WTC11 (cell line): ENCODE results near the gene ZNF8. TPM values are rescaled to one million over a fixed set of nuclear protein-coding genes. Genes with fewer than 3 reads are reported as not detected.

Source experiments
- ATAC-seq: fragments of 200-7000 bp; cut with Tn5 transposase; 2 replicates; pipeline ENCODE4 v1.10.0; 2021; ENCODE audit warnings: mild to moderate bottlenecking, moderate library complexity
- CTCF ChIA-PET: fragments of 300-600 bp; sonication (Branson Sonifier 250); formaldehyde crosslinking; loops from one replicate; lab custom pipeline; 2021; ENCODE audit warnings: antibody characterized with exemption; lab: Charles Lee
- POLR2A ChIA-PET: fragments of 350-600 bp; sonication (Branson Sonifier 250); formaldehyde crosslinking; loops from one replicate; lab custom pipeline; 2021; ENCODE audit warnings: antibody characterized with exemption; lab: Charles Lee
- DNase-seq: peaks from one replicate; pipeline ENCODE4 v3.0.0; 2021; ENCODE audit warnings: low spot score
- H3K27ac Mint-ChIP-seq: 2 replicates; pipeline ENCODE4 v1.8.0; 2021; ENCODE audit warnings: mixed read lengths
- H3K27me3 Mint-ChIP-seq: 2 replicates; pipeline ENCODE4 v1.8.0; 2021; ENCODE audit warnings: low read depth, mild to moderate bottlenecking, moderate library complexity, mixed read lengths
- H3K36me3 Mint-ChIP-seq: 2 replicates; pipeline ENCODE4 v1.8.0; 2021; ENCODE audit warnings: mixed read lengths
- H3K4me1 Mint-ChIP-seq: 2 replicates; pipeline ENCODE4 v1.8.0; 2022; ENCODE audit warnings: mixed read lengths
- H3K4me3 Mint-ChIP-seq: 2 replicates; pipeline ENCODE4 v1.8.0; 2021; ENCODE audit warnings: mild to moderate bottlenecking, moderate library complexity, mixed read lengths
- H3K9me3 Mint-ChIP-seq: 2 replicates; pipeline ENCODE4 v1.8.0; 2021; ENCODE audit warnings: mixed read lengths
- CBFB ChIP-seq: sonication (generic); formaldehyde crosslinking; IDR thresholded peaks from 2 replicates; pipeline ENCODE4 v1.8.1; 2022; ENCODE audit warnings: mild to moderate bottlenecking, low read depth, missing genetic modification reagents
- ELF4 ChIP-seq: sonication (generic); formaldehyde crosslinking; IDR thresholded peaks from 2 replicates; pipeline ENCODE4 v1.8.1; 2022; ENCODE audit warnings: low read depth, mild to moderate bottlenecking, moderate library complexity, missing genetic modification reagents
- IRF2 ChIP-seq: sonication (generic); formaldehyde crosslinking; IDR thresholded peaks from 2 replicates; pipeline ENCODE4 v1.8.0; 2022; ENCODE audit warnings: low read depth, missing genetic modification reagents, borderline replicate concordance
- NFATC4 ChIP-seq: fragments of 250-450 bp; sonication (Bioruptor Pico); IDR thresholded peaks from 2 replicates; pipeline ENCODE4 v1.9.0; 2021; ENCODE audit warnings: mild to moderate bottlenecking
- OVOL2 ChIP-seq: fragments of 250-450 bp; sonication (Bioruptor Pico); IDR thresholded peaks from 2 replicates; pipeline ENCODE4 v1.9.0; 2021; ENCODE audit warnings: mild to moderate bottlenecking, borderline replicate concordance
- PRRX2 ChIP-seq: fragments of 250-450 bp; sonication (Bioruptor Pico); IDR thresholded peaks from 2 replicates; pipeline ENCODE4 v1.8.0; 2021; ENCODE audit warnings: mild to moderate bottlenecking
- SMAD3 ChIP-seq: sonication (generic); formaldehyde crosslinking; IDR thresholded peaks from 2 replicates; pipeline ENCODE4 v1.8.0; 2022; ENCODE audit warnings: missing genetic modification reagents, mild to moderate bottlenecking, borderline replicate concordance
- TEAD1 ChIP-seq: sonication (generic); formaldehyde crosslinking; IDR thresholded peaks from 2 replicates; pipeline ENCODE4 v1.8.0; 2022; ENCODE audit warnings: mild to moderate bottlenecking, missing genetic modification reagents
- ZBTB21 ChIP-seq: sonication (generic); formaldehyde crosslinking; IDR thresholded peaks from 2 replicates; pipeline ENCODE4 v1.8.1; 2023; ENCODE audit warnings: mild to moderate bottlenecking, missing genetic modification reagents, borderline replicate concordance
- ZNF219 ChIP-seq: sonication (generic); formaldehyde crosslinking; IDR thresholded peaks from 2 replicates; pipeline ENCODE4 v1.8.0; 2023; ENCODE audit warnings: missing genetic modification reagents, mild to moderate bottlenecking, borderline replicate concordance
- total RNA-seq: library from RNA; stranded (reverse); gene quantifications from 3 replicates; pipeline ENCODE4 v1.2.3, GENCODE V29; 2021
- TF ChIP-seq, protein P1 (sequence below): sonication (generic); formaldehyde crosslinking; IDR thresholded peaks from 2 replicates; pipeline ENCODE4 v1.8.0; 2022; ENCODE audit warnings: missing genetic modification reagents
- TF ChIP-seq, protein P2 (sequence below): fragments of 250-450 bp; sonication (Bioruptor Pico); IDR thresholded peaks from 2 replicates; pipeline ENCODE4 v1.9.0; 2021; ENCODE audit warnings: moderate library complexity, mild to moderate bottlenecking, inconsistent platforms, borderline replicate concordance
- TF ChIP-seq, protein P3 (sequence below): sonication (generic); formaldehyde crosslinking; IDR thresholded peaks from 2 replicates; pipeline ENCODE4 v1.8.0; 2022; ENCODE audit warnings: mild to moderate bottlenecking, missing genetic modification reagents
- TF ChIP-seq, protein P4 (sequence below): sonication (generic); formaldehyde crosslinking; IDR thresholded peaks from 2 replicates; pipeline ENCODE4 v1.8.0; 2022; ENCODE audit warnings: mild to moderate bottlenecking, missing genetic modification reagents
- TF ChIP-seq, protein P5 (sequence below): sonication (generic); formaldehyde crosslinking; IDR thresholded peaks from 2 replicates; pipeline ENCODE4 v1.8.0; 2023; ENCODE audit warnings: missing genetic modification reagents
- TF ChIP-seq, protein P6 (sequence below): sonication (generic); formaldehyde crosslinking; IDR thresholded peaks from 2 replicates; pipeline ENCODE4 v1.8.0; 2022; ENCODE audit warnings: mild to moderate bottlenecking, missing genetic modification reagents
- TF ChIP-seq, protein P7 (sequence below): fragments of 200-600 bp; IDR thresholded peaks from 2 replicates; pipeline ENCODE4 v1.8.0; 2022; ENCODE audit warnings: antibody characterized with exemption
- TF ChIP-seq, protein P8 (sequence below): sonication (generic); formaldehyde crosslinking; IDR thresholded peaks from 2 replicates; pipeline ENCODE4 v1.8.0; 2023; ENCODE audit warnings: missing genetic modification reagents, mild to moderate bottlenecking, borderline replicate concordance

ZNF8 gene
- total RNA-seq, 1 experiment from 2014 or later, result 18.8 TPM

DNA sequence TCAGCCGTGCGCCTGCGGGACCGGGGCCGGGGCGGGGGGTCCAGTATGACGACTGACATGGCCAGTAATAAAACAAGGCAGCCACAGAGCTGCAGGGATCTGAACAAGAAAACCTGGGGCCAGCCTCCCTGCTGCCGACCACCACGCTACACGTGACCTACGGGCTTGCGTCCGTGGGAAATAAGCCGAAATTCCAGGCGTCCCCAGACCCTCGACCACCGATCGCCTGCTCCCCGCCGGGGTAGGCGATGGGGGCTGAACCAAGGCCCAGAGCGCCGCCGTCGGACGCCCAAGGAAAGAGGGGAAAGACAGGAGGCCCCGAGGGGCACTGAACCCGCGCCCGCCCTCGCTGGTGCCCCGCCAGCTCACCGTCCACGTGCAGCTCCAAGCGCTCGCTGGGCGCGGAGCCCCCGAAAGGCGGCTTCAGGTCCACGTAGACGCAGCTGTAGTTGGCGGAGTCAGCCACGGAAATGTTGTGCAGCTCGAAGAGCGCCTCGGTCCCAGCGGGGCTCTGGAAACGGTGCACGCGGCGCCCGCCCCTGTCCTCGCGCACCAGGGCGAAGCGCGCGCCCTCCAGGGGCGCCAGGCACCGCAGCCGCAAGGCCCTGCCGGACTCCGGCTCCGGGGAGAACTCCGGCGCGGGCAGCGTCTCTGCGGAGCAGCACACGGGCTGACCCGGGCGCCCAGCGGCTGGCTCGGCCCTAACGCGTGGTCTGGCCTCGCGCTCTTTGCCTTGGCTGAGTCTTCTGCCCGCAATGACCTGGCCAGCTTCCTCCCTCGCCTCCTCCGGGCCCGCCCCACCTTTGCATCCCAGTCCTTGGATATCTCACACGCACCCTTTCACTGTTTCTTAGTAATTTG, 71.5 kb downstream of the ZNF8 start (continued):
- TF ChIP-seq, protein P1, sequence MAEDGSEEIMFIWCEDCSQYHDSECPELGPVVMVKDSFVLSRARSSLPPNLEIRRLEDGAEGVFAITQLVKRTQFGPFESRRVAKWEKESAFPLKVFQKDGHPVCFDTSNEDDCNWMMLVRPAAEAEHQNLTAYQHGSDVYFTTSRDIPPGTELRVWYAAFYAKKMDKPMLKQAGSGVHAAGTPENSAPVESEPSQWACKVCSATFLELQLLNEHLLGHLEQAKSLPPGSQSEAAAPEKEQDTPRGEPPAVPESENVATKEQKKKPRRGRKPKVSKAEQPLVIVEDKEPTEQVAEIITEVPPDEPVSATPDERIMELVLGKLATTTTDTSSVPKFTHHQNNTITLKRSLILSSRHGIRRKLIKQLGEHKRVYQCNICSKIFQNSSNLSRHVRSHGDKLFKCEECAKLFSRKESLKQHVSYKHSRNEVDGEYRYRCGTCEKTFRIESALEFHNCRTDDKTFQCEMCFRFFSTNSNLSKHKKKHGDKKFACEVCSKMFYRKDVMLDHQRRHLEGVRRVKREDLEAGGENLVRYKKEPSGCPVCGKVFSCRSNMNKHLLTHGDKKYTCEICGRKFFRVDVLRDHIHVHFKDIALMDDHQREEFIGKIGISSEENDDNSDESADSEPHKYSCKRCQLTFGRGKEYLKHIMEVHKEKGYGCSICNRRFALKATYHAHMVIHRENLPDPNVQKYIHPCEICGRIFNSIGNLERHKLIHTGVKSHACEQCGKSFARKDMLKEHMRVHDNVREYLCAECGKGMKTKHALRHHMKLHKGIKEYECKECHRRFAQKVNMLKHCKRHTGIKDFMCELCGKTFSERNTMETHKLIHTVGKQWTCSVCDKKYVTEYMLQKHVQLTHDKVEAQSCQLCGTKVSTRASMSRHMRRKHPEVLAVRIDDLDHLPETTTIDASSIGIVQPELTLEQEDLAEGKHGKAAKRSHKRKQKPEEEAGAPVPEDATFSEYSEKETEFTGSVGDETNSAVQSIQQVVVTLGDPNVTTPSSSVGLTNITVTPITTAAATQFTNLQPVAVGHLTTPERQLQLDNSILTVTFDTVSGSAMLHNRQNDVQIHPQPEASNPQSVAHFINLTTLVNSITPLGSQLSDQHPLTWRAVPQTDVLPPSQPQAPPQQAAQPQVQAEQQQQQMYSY (CRISPR knock-in tag), result no peak
- TF ChIP-seq SMAD3 (CRISPR knock-in tag) (no peak), ZNF219 (CRISPR knock-in tag) (no peak), CBFB (CRISPR knock-in tag) (no peak), TEAD1 (CRISPR knock-in tag) (no peak), ELF4 (CRISPR knock-in tag) (no peak), PRRX2 (CRISPR knock-in tag) (no peak)
- TF ChIP-seq, protein P2, sequence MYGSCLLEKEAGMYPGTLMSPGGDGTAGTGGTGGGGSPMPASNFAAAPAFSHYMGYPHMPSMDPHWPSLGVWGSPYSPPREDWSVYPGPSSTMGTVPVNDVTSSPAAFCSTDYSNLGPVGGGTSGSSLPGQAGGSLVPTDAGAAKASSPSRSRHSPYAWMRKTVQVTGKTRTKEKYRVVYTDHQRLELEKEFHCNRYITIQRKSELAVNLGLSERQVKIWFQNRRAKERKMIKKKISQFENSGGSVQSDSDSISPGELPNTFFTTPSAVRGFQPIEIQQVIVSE (CRISPR knock-in tag), result no peak
- TF ChIP-seq, protein P3, sequence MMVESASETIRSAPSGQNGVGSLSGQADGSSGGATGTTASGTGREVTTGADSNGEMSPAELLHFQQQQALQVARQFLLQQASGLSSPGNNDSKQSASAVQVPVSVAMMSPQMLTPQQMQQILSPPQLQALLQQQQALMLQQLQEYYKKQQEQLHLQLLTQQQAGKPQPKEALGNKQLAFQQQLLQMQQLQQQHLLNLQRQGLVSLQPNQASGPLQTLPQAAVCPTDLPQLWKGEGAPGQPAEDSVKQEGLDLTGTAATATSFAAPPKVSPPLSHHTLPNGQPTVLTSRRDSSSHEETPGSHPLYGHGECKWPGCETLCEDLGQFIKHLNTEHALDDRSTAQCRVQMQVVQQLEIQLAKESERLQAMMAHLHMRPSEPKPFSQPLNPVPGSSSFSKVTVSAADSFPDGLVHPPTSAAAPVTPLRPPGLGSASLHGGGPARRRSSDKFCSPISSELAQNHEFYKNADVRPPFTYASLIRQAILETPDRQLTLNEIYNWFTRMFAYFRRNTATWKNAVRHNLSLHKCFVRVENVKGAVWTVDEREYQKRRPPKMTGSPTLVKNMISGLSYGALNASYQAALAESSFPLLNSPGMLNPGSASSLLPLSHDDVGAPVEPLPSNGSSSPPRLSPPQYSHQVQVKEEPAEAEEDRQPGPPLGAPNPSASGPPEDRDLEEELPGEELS (CRISPR knock-in tag), result no peak
- TF ChIP-seq, protein P4, sequence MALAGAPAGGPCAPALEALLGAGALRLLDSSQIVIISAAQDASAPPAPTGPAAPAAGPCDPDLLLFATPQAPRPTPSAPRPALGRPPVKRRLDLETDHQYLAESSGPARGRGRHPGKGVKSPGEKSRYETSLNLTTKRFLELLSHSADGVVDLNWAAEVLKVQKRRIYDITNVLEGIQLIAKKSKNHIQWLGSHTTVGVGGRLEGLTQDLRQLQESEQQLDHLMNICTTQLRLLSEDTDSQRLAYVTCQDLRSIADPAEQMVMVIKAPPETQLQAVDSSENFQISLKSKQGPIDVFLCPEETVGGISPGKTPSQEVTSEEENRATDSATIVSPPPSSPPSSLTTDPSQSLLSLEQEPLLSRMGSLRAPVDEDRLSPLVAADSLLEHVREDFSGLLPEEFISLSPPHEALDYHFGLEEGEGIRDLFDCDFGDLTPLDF, result no peak
- TF ChIP-seq, protein P5, sequence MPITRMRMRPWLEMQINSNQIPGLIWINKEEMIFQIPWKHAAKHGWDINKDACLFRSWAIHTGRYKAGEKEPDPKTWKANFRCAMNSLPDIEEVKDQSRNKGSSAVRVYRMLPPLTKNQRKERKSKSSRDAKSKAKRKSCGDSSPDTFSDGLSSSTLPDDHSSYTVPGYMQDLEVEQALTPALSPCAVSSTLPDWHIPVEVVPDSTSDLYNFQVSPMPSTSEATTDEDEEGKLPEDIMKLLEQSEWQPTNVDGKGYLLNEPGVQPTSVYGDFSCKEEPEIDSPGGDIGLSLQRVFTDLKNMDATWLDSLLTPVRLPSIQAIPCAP (CRISPR knock-in tag), result no peak

DNA sequence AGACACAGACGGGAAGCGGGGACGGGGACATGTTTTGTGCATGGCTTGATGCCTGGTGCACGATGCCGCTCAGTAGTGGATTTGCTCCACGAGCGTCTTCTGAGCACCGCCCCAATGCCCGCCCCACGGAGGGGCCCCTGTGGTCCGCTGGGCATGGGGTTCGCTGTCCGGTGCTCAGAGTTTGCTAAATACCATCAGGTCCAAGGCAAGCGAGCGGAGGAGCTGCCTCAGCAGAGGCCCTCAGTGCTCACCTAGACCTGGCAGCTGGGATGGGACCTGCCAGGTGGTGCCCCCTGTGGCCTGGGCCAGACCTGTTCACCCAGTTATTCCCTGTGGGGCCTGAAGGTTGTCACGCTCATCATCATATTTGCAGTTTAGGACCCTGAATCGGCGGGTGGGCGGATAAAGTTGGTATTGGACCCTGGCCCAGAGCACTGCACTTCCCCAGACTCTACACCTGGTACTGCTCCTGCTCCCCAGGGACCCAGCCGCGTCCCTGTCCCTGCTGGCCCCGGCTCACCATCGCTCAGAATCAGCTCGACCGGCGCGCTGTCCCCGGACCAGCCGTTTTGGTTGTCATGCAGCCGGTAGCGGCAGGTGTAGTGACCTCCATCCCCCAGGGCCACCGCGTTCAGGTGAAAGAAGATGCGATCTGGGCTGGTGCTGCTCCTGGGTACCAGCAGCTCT, 72.3 kb downstream of the ZNF8 start:
- CTCF ChIA-PET, result interaction anchor here (1.5 kb wide), 1 partner anchor 12 kb away, joined by 6 read pairs; no protein-coding TSS in a partner anchor
- H3K36me3 Mint-ChIP-seq, result no peaks in the 10 kb centered on the region
- DNase-seq (no peak), ATAC-seq (no peak)
- no peaks in the 10 kb centered on the region for H3K9me3 Mint-ChIP-seq
- peaks cover 3% of the 10 kb centered on the region; the same call in 1 of the 2 replicates for H3K4me1 Mint-ChIP-seq
- H3K27me3 Mint-ChIP-seq, result peaks cover 44% of the 10 kb centered on the region
- POLR2A ChIA-PET, result interaction anchor here (1.0 kb wide), 1 partner anchor 12 kb away, joined by 4 read pairs; the partner anchor contains the start of gene ZNF497
- H3K27ac Mint-ChIP-seq, result no peak overlapping the region
- no peak overlapping the region for H3K4me3 Mint-ChIP-seq
- TF ChIP-seq IRF2 (CRISPR knock-in tag) (no peak), NFATC4 (CRISPR knock-in tag) (no peak), ZBTB21 (CRISPR knock-in tag) (no peak), OVOL2 (no peak)
- TF ChIP-seq, protein P6, sequence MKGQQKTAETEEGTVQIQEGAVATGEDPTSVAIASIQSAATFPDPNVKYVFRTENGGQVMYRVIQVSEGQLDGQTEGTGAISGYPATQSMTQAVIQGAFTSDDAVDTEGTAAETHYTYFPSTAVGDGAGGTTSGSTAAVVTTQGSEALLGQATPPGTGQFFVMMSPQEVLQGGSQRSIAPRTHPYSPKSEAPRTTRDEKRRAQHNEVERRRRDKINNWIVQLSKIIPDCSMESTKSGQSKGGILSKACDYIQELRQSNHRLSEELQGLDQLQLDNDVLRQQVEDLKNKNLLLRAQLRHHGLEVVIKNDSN (CRISPR knock-in tag), result no peak
- TF ChIP-seq, protein P7, sequence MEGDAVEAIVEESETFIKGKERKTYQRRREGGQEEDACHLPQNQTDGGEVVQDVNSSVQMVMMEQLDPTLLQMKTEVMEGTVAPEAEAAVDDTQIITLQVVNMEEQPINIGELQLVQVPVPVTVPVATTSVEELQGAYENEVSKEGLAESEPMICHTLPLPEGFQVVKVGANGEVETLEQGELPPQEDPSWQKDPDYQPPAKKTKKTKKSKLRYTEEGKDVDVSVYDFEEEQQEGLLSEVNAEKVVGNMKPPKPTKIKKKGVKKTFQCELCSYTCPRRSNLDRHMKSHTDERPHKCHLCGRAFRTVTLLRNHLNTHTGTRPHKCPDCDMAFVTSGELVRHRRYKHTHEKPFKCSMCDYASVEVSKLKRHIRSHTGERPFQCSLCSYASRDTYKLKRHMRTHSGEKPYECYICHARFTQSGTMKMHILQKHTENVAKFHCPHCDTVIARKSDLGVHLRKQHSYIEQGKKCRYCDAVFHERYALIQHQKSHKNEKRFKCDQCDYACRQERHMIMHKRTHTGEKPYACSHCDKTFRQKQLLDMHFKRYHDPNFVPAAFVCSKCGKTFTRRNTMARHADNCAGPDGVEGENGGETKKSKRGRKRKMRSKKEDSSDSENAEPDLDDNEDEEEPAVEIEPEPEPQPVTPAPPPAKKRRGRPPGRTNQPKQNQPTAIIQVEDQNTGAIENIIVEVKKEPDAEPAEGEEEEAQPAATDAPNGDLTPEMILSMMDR, result no peak
- TF ChIP-seq, protein P8, sequence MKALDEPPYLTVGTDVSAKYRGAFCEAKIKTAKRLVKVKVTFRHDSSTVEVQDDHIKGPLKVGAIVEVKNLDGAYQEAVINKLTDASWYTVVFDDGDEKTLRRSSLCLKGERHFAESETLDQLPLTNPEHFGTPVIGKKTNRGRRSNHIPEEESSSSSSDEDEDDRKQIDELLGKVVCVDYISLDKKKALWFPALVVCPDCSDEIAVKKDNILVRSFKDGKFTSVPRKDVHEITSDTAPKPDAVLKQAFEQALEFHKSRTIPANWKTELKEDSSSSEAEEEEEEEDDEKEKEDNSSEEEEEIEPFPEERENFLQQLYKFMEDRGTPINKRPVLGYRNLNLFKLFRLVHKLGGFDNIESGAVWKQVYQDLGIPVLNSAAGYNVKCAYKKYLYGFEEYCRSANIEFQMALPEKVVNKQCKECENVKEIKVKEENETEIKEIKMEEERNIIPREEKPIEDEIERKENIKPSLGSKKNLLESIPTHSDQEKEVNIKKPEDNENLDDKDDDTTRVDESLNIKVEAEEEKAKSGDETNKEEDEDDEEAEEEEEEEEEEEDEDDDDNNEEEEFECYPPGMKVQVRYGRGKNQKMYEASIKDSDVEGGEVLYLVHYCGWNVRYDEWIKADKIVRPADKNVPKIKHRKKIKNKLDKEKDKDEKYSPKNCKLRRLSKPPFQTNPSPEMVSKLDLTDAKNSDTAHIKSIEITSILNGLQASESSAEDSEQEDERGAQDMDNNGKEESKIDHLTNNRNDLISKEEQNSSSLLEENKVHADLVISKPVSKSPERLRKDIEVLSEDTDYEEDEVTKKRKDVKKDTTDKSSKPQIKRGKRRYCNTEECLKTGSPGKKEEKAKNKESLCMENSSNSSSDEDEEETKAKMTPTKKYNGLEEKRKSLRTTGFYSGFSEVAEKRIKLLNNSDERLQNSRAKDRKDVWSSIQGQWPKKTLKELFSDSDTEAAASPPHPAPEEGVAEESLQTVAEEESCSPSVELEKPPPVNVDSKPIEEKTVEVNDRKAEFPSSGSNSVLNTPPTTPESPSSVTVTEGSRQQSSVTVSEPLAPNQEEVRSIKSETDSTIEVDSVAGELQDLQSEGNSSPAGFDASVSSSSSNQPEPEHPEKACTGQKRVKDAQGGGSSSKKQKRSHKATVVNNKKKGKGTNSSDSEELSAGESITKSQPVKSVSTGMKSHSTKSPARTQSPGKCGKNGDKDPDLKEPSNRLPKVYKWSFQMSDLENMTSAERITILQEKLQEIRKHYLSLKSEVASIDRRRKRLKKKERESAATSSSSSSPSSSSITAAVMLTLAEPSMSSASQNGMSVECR (CRISPR knock-in tag), result no peak
